Testis (tissue), 3 donors: ENCODE measurements around the gene NEXN. TPM values are rescaled to one million over a fixed set of nuclear protein-coding genes. Genes with fewer than 3 reads are reported as not detected.

ENCODE experiments used
- DNase-seq: peaks from one replicate; pipeline ENCODE4 v3.0.0-alpha.2; 2019
- H3K27ac ChIP-seq, 2 donors: fragments of 200-600 bp; sonication (generic); one replicate each; pipeline ENCODE4 v1.5.1; 2019
- H3K27me3 ChIP-seq: fragments of 200-600 bp; sonication (generic); one replicate; pipeline ENCODE4 v1.5.1; 2019
- H3K36me3 ChIP-seq: fragments of 200-600 bp; sonication (generic); one replicate; pipeline ENCODE4 v1.5.1; 2017; ENCODE audit warnings: low read depth; ENCODE audit errors: missing control alignments
- H3K4me1 ChIP-seq: fragments of 200-600 bp; sonication (generic); one replicate; pipeline ENCODE4 v1.5.1; 2019
- H3K4me3 ChIP-seq, 2 donors: fragments of 200-600 bp; sonication (generic); one replicate each; pipeline ENCODE4 v1.5.1; 2017 to 2019
- H3K9me3 ChIP-seq: fragments of 200-600 bp; sonication (generic); one replicate; pipeline ENCODE4 v1.5.1; 2017
- CTCF ChIP-seq, 3 experiments: fragments of 450-650 bp in 2 of 3; fragments of 200-600 bp in 1 of 3; sonication (generic) in 1 of 3; IDR thresholded peaks; one replicate each; pipeline ENCODE4 v1.5.1; 2016 to 2019; ENCODE audit warnings: antibody characterized with exemption in 3 of 3, mild to moderate bottlenecking in 2 of 3, moderate library complexity in 1 of 3
- POLR2A ChIP-seq: fragments of 450-650 bp; IDR thresholded peaks from one replicate; pipeline ENCODE4 v1.6.1; 2017; ENCODE audit warnings: antibody characterized with exemption, mild to moderate bottlenecking, moderate library complexity
- WGBS, 2 donors: methylation state at CpG; one replicate each; pipeline ENCODE4 v1.1.5; 2018; 5-methylcytosine and 5-hydroxymethylcytosine counted together
- intact Hi-C: fragments of 100-400 bp; cut with DNase I; formaldehyde crosslinking; loops from one replicate; pipeline ENCODE4 v1.15.1; 2023; ENCODE audit warnings: low total_unique reads
- polyA plus RNA-seq: library from polyadenylated mRNA; stranded (reverse); fragments of 350-450 nt; fragmentation: Illumina TruSeq; extraction: RNeasy Lipid Tissue Mini Kit (QIAGEN cat#74804); gene quantifications from one replicate; pipeline ENCODE4 v1.2.3, GENCODE V29; 2014; ENCODE audit warnings: low read depth, low replicate concordance; ENCODE audit not compliant: insufficient read depth
- total RNA-seq, 2 donors: library from RNA; depleted of rRNA; stranded (reverse); fragments of >200 nt; gene quantifications; one replicate each; pipeline ENCODE4 v1.2.3, GENCODE V29; 2016

NEXN gene
- total and polyA plus RNA-seq, 3 donors from 2014 or later: 2.5 to 10.6 (median 4.6) TPM

- no peak overlapping the region for H3K27ac ChIP-seq
- intact Hi-C loops: no loop called here
- H3K36me3 ChIP-seq: peaks cover 10% of the 10 kb centered on the region
- TF ChIP-seq CTCF (IDR thresholded peaks at IDR 0.05) (no peak), POLR2A (no peak)
- no peak overlapping the region for H3K4me3 ChIP-seq
- H3K27me3 ChIP-seq: no peaks in the 10 kb centered on the region
- no peaks in the 10 kb centered on the region for H3K9me3 ChIP-seq
- peaks cover 4% of the 10 kb centered on the region for H3K4me1 ChIP-seq
- DNase-seq: no peak
- WGBS, 2 donors: 82 to 84% methylated on average over 3 of the region's 3 CpGs
Measured at GRCh38 chr1:77966291-77966690, 77.9 kb downstream of the NEXN start.

GRCh38 chr1:77970192-77970591 lies 81.8 kb downstream of the NEXN start:
- H3K27me3 ChIP-seq: no peaks in the 10 kb centered on the region
- peaks cover 9% of the 10 kb centered on the region for H3K4me1 ChIP-seq
- no peaks in the 10 kb centered on the region for H3K9me3 ChIP-seq
- no peak overlapping the region for H3K4me3 ChIP-seq
- H3K36me3 ChIP-seq: no peaks in the 10 kb centered on the region
- no peak for TF ChIP-seq POLR2A
- no peak for TF ChIP-seq CTCF (IDR thresholded peaks at IDR 0.05)
- intact Hi-C loops: no loop called here
- no peak overlapping the region for H3K27ac ChIP-seq
- WGBS, 2 donors: 84 to 90% methylated on average over 1 of the region's 1 CpG
- no peak for DNase-seq

- Histone ChIP-seq H3K27ac (no peak overlapping the region), H3K9me3 (no peaks in the 10 kb centered on the region), H3K27me3 (no peaks in the 10 kb centered on the region), H3K36me3 (no peaks in the 10 kb centered on the region), H3K4me3 (no peak overlapping the region), H3K4me1 (peaks cover 25% of the 10 kb centered on the region)
- TF ChIP-seq CTCF (IDR thresholded peaks at IDR 0.05): no peak
- TF ChIP-seq POLR2A: no peak
- 83 to 86% methylated on average over 3 of the region's 3 CpGs for WGBS, 2 donors
- DNase-seq: no peak
- intact Hi-C loops: no loop called here
Measured at GRCh38 chr1:77972080-77972479, 83.7 kb downstream of the NEXN start.

- intact Hi-C loops: no loop called here
Measured at GRCh38 chr1:77975386-77975785, 87.0 kb downstream of the NEXN start.

More at GRCh38 chr1:77975386-77975785, 87.0 kb downstream of the NEXN start:
- no peak for DNase-seq
- H3K27ac ChIP-seq: no peak overlapping the region
- H3K9me3 ChIP-seq: no peaks in the 10 kb centered on the region
- 29 to 31% methylated on average over 4 of the region's 4 CpGs for WGBS, 2 donors
- H3K27me3 ChIP-seq: no peaks in the 10 kb centered on the region
- H3K4me3 ChIP-seq: no peak overlapping the region
- peaks cover 23% of the 10 kb centered on the region for H3K4me1 ChIP-seq
- no peaks in the 10 kb centered on the region for H3K36me3 ChIP-seq
- TF ChIP-seq CTCF (IDR thresholded peaks at IDR 0.05) (no peak), POLR2A (no peak)
